NCI-H460 (cell line): ENCODE measurements around the gene EIF2B2. TPM values are rescaled to one million over a fixed set of nuclear protein-coding genes. Genes with fewer than 3 reads are reported as not detected.

ENCODE experiments used
- small RNA-seq, 2 experiments: library from RNA; depleted of rRNA; stranded (forward); fragments of <200 nt; gene quantifications; one replicate each; pipeline ENCODE3, GENCODE V24; 2014
- total RNA-seq: library from RNA; depleted of rRNA; stranded (reverse); fragments of >200 nt; shearing (Covaris generic); gene quantifications from 2 replicates; pipeline ENCODE4 v1.2.3, GENCODE V29; 2014; rRNA removed

EIF2B2 gene
- total RNA-seq, 1 experiment from 2014 or later, result 86.4 TPM

Small RNA genes within 50 kb of the gene (small RNA-seq; reads per million reads assigned to genes)
- 0 reads per million in 2 experiments for gene RNU6-689P

Other genes starting within 250 kb of the EIF2B2 start
- gene YLPM1, start 239.6 kb upstream of the EIF2B2 start, total RNA-seq, result 23.6 and 24.7 TPM in 2 replicates
- not detected in 2 replicates for gene PROX2, start 126.8 kb upstream of the EIF2B2 start, total RNA-seq
- gene DLST, start 121.0 kb upstream of the EIF2B2 start, total RNA-seq, result 55.5 and 63.0 TPM in 2 replicates
- 5.6 and 6.1 TPM in 2 replicates for gene RPS6KL1, start 79.7 kb upstream of the EIF2B2 start, total RNA-seq
- 0.37 and 0.92 TPM in 2 replicates for gene PGF, start 47.3 kb upstream of the EIF2B2 start, total RNA-seq
- gene MLH3, start 48.5 kb downstream of the EIF2B2 start, total RNA-seq, result 13.2 and 18.3 TPM in 2 replicates
- gene ACYP1, start 61.1 kb downstream of the EIF2B2 start, total RNA-seq, result 36.1 and 39.9 TPM in 2 replicates
- gene ZC2HC1C, start 66.7 kb downstream of the EIF2B2 start, total RNA-seq, result 0.64 and 0.72 TPM in 2 replicates
- gene NEK9, start 124.1 kb downstream of the EIF2B2 start, total RNA-seq, result 32.6 and 40.2 TPM in 2 replicates
- gene TMED10, start 173.7 kb downstream of the EIF2B2 start, total RNA-seq, result 337 and 371 TPM in 2 replicates